ENCODE measurements around the gene PRR15L. TPM values are rescaled to one million over a fixed set of nuclear protein-coding genes. Genes with fewer than 3 reads are reported as not detected.

Gene PRR15L
- total RNA-seq, 1 experiment from 2014 or later, result not detected

DNA sequence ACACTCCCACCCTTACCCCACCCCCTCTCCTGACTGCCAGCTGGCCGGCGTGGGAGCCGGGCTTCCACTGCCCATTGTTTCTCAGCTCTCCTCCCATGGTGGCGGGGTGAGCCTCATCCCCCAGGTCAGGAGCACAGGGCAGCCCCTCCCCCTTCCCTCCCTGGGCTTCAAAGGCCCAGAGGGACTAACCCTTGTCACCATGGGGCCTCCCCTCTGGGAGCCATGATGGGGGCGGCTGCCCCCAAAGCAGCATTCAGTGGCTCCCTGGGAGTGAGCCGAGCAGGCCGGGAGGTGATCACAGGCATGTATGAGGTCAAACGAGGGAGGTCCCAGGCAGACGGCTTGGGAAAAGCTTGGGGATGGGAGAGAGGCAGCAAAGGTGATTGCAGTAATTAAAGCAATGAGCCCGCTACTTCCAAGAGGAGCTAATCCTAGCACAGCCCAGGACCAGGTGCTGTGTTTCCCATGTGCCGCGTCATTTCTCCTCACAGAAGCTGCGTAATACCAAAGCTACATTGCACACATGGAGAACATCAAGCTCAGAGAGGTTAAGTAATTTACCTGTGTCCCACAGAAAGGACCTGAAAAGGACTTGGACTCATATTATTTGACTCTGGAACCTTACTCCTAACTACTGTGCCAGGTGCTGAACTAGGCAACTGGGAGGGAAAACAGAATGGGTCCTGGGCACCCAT is 37.7 kb upstream of the PRR15L start:
- no peaks in the 10 kb centered on the region for H3K36me3 Mint-ChIP-seq (ENCODE audit: insufficient read depth in 1 of 3, low read depth in 3 of 3)
- no peak overlapping the region for H3K4me2 ChIP-seq (ENCODE audit: insufficient read depth, insufficient read length, low read length)
- no peak overlapping the region for H3K27ac ChIP-seq (ENCODE audit: insufficient read length, low read depth, low read length)
- H3K4me1 ChIP-seq (ENCODE audit: insufficient read depth, low read length), result peaks cover 7% of the 10 kb centered on the region; the same call in 1 of the 2 replicates
- no peaks in the 10 kb centered on the region for H3K23me2 ChIP-seq (ENCODE audit: insufficient read length, low read depth, low read length, poor library complexity, severe bottlenecking)
- no peak overlapping the region for H2BK120ac ChIP-seq (ENCODE audit: low read depth, low read length, poor library complexity, severe bottlenecking)
- H3K14ac ChIP-seq (ENCODE audit: insufficient read depth, low read length), result no peak overlapping the region
- H3K56ac ChIP-seq (ENCODE audit: insufficient read length, low read depth, low read length), result no peak overlapping the region
- TF ChIP-seq CTCF (conservative IDR thresholded peaks at IDR 0.05), result no peak
- no peak overlapping the region for H2BK5ac ChIP-seq (ENCODE audit: insufficient read length, low read length)
- H3K9me3 Mint-ChIP-seq, result no peaks in the 10 kb centered on the region; a peak in 1 of 5 replicates
- H3K27ac Mint-ChIP-seq, result peak overlapping the region in 2 of 3 experiments; percentile 23 to 24; a peak in 1 of 7 replicates
- no peak overlapping the region for H3K4ac ChIP-seq (ENCODE audit: low read depth, low read length)
- no peak overlapping the region for H4K91ac ChIP-seq (ENCODE audit: insufficient read length, low read depth, low read length)
- H2AK5ac ChIP-seq (ENCODE audit: insufficient read length, low read length), result no peak overlapping the region
- H3K27me3 ChIP-seq (ENCODE audit: insufficient read depth, low read length), result no peaks in the 10 kb centered on the region
- no peak overlapping the region for H2BK12ac ChIP-seq (ENCODE audit: insufficient read length, low read depth, low read length)
- no peaks in the 10 kb centered on the region for H3K79me1 ChIP-seq (ENCODE audit: insufficient read depth, low read depth, low read length, poor library complexity, severe bottlenecking)
- no peak overlapping the region for H3K9ac ChIP-seq (ENCODE audit: extremely low read depth, insufficient read length, low read length)
- H3K79me2 ChIP-seq (ENCODE audit: insufficient read depth, low read length), result no peaks in the 10 kb centered on the region
- no peaks in the 10 kb centered on the region for H3K9me3 ChIP-seq (ENCODE audit: control insufficient read depth, low read depth, low read length)
- H4K20me1 ChIP-seq (ENCODE audit: control insufficient read depth, insufficient read depth, insufficient read length), result no peaks in the 10 kb centered on the region
- H3K4me3 Mint-ChIP-seq, result peak overlapping the region in 1 of 2 experiments; percentile 30; a peak in 1 of 5 replicates
- no peak overlapping the region for H2BK20ac ChIP-seq (ENCODE audit: low read depth, low read length, poor library complexity, severe bottlenecking)
- peaks cover 58 to 65% of the 10 kb centered on the region in 2 experiments for H3K4me1 Mint-ChIP-seq
- DNase-seq, result peak; percentile 67
- WGBS (ENCODE audit: extremely low coverage, insufficient read length, low lambda C conversion rate), result no CpG with 5 or more reads among the region's 13 CpGs
- no peak overlapping the region for H2AFZ ChIP-seq (ENCODE audit: low read length)
- H2BK15ac ChIP-seq (ENCODE audit: low read depth, low read length), result no peak overlapping the region
- H3K27me3 Mint-ChIP-seq (ENCODE audit: low read depth), result no peaks in the 10 kb centered on the region; the same call in none of the 2 replicates
- no peak overlapping the region for H3K23ac ChIP-seq (ENCODE audit: insufficient read length, low read depth, low read length)
- H3T11ph ChIP-seq (ENCODE audit: low read length), result no peak overlapping the region
- no peak overlapping the region for H4K5ac ChIP-seq (ENCODE audit: insufficient read length, low read depth, low read length)
- no peak overlapping the region for H3K18ac ChIP-seq (ENCODE audit: insufficient read length, low read depth, low read length)
- no peak overlapping the region for H4K8ac ChIP-seq (replicated peaks; ENCODE audit: insufficient read length, low read depth, low read length)
